Fibroblast of upper back skin (primary cell): ENCODE results near the gene SLC38A1.
A peak's percentile ranks its signal among the peaks of the same experiment; 100 is the strongest.

Experiments used
- DNase-seq: peaks from one replicate; pipeline ENCODE4 v3.0.0-alpha.2; 2013

SLC38A1 gene

DNA sequence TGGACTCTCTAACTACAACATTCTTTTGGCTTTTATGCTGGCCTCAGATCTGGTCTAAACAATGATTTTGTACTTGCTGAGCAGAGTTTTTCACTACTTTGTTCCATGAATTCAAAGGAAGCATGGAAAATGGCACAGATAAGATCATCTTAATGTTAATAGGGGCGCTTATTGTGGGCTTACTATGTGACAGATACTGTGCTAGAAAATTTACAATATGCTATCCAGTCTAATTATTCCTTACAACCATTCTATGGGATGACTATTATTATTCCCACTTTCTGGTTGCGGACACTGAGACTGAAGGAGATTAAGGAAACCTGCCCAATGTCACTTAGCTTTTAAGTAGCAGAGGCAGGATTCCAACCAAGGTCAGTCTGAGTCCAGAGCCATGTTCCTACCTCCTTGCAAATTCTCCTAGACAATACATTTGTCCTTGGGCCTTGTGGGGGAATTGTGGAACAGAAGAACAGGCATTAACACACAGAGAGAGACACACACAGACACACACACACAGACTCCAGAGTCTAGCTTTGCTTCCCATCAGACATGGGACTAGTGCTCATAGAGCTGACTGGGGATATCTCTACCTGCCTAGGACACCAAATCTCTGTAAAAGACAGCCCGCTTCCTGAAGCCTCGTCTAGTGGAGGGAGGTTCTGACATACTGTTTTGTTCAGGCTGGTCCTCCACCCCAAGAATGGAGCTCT lies 107.7 kb downstream of the SLC38A1 start:
- no peak for DNase-seq

DNA sequence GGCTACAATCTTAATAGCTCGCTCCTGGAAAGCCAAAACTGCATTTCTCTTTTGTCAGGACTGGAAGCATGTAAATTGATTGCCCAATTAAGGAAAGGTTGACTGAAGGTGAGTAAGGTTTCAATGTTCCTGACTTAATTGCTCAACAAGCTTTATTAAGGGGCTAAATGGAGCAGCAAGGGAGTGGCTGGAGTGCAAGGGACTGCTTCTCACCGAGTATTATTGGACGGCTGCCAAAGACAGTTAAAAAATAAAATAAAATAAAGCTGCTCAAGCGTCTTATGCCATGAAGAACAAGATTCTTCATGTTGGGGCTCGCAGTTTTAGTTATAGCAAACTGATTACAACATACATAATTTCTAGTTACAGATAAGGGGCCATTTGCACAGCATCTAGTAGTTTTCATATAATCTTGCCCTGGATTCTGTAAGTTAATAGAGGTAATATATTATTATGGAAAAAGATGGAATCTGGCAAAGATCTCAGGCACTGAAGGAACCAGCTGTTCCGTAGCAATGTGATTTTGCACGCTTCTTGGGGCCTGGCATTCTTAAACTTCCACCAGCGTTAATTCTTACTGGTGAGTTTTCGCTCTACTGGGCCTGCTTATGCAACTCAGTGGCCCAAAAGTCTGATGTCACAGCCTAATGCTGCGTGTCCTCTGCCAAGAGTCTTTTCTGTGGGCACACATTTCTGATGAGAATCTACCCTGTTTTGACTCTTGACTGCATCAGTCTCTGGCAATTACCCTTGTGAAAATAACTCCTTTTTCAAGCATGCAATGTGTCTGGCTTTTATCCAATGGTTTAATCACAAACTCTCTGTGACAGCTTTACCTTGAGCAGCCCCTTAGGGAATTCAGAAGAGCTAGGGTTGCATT lies 108.5 kb downstream of the SLC38A1 start:
- peak; percentile 83 for DNase-seq

DNA sequence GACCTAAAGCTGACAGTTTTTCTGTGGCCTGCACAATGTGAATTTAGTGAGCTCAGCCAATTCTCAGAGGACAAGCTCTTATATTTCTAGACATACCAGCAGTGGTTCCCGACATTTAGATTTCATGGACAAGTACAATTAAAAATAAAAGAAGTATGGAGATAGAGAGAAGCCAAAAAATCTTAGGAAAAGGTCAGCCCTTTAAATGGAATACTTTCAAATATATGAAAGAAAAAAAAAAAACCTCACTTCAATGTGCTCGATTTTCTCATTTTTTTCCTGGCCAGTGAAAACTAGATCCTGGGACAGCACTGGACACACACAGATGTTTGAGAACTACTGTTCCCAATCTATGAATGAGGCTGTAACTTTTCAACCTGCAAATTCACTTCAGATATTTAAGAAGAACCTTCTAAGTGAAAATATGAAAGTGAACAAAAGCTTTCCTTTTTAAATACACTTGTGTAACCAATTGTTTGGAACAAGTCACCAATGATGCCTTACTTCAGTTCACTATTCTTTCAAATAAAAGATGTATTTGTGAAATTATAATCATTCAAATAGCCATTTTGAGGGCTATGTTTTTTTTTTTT lies 109.4 kb downstream of the SLC38A1 start:
- DNase-seq = no peak

DNA sequence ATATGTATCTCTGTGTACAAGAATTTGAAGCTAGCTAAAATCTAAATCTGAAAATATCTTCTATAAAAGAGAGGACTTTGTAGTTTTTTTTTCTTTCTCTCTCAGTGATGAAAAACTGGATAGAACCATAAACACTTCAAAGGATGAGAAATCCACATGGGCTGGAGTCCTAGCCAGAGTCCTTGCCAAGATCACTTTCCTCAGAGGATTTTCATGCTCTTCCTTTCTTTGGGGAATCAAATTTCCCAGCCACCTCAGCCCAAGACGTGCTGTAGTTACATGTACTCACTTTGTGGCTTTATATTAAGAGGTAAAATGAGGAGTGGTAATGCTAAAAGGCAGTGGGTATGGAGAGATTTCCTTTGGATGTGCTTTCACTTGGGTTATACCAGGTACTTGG lies 110.3 kb downstream of the SLC38A1 start:
- DNase-seq = peak; percentile 28

DNA sequence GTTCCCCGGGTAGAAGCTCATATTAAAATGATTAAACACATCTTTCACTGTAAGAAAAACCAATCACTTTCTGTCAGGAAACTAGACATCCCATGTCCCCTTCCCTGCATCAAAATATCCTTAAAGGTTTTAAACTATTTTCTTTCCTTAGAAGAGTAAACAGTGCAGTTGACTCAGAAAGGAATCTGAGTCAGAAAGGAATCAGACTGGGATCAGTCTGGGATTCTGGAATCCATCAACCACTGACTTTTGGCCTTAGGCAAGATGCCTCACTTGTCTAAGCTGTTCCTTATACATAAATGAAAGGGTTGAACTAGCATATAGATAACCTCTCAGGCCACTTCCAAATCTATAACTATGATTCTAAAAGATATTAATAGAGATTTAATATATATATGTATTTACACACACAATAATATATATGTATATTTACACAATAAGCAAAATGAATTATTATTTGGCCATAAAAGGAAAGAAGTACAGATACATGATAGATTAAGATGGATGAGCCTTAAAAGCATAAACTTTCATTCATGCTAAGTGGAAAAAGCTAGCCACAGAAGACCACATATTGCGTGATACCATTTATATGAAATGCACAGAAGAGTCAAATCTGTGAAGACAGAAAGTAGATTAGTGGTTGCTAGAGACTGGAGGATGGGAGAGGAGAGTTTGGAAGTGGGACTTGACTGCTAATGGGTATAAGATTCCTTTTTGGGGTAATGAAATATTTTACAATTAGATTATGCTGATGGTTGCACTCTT lies 114.4 kb downstream of the SLC38A1 start:
- DNase-seq = peak; percentile 73

DNA sequence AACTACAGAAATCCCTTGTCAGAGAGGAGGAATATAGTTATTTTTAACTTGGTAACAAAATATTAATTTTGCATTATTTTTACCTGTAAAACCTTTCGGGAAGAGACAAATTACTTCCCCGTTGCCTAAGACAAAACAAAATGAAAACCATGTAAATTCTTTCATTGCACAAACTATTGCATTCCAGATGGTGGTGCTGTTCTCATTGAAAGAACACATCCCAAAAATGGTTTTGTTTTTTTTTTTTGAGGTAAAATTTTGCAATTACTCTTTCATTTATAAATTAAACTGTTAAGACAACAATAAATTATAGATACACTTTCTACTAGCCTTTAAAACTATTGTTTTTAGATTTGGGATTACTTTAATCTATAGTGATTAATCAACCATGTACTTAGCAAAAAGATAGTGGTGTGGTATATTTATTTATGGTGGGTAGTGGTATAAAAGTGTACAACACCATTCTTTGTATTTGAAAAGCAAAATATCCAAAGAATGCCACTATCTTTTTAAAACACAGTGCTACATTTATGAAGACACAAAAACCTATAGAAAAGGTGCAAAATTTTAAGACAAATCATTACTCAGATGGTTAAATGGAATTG lies 115.5 kb downstream of the SLC38A1 start:
- DNase-seq = peak; percentile 40

DNA sequence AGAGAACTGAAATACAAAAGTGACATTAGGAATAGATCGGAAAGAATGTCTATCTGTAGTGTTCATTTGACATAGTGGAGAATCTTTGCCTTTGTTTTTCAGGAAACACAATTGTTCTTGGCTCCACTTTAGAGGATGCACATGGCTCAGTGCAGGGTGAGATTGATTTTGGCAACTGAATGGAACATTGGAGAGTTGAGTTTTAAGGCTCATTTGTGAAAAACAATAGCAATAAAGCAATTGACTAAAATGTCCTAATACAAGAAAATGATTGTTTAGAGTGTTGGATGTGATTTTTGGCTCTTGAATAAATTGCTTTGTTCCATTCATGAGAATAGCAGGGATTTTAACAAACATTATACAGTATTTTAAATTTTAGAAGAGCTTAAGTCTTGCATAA lies 116.4 kb downstream of the SLC38A1 start:
- no peak for DNase-seq

DNA sequence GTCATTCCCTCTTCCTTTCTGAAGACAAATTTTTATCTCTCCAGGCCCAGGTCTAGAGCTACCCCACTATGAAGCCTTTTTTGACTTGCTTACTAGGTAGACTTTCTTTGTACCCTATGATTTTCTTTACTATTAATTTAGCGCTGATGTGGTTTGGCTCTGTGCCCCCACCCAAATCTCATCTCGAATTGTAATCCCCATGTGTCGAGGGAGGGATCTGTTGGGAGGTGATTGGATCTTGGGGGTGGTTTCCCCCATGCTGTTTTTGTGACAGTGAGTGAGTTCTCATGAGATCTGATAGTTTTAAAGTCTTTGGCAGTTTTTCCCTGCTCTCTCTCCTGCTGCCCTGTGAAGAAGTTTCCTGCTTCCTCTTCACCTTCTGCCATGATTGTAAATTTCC lies 118.1 kb downstream of the SLC38A1 start:
- no peak for DNase-seq

DNA sequence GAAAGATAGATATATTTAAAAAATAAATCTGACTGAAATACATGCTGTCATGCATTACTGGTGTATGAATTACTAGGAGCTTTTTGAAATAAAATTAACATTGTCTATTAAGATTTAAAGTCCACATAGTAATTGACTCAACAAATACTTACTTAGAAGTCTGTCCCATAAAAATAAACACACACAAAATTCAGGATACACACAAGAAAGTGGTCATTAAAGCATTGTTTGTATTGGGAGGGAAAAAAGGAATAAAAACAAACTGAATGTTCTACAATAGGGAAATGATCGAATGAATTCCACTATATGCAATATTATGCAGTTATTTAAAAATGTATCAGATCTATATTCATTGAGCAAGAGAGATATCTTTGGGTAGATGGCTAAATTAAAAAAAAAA lies 118.9 kb downstream of the SLC38A1 start:
- no peak for DNase-seq

DNA sequence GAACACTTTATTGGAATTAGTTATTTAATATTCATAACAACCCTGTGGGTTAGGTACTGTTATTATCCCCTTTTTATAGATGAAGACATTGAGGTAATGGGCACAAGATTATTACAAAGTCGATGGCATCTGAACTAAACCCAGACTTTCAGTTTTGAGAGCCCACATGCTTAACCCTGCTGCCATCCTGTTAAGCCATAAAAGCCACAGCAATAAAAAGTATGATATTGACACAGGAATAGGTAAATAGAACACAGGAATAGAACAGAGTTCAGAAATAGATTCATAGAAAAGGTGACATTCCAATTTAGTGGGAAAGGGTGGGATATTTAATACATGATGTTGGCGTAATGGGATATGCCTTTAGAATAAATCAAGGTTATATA lies 119.8 kb downstream of the SLC38A1 start:
- DNase-seq = no peak

DNA sequence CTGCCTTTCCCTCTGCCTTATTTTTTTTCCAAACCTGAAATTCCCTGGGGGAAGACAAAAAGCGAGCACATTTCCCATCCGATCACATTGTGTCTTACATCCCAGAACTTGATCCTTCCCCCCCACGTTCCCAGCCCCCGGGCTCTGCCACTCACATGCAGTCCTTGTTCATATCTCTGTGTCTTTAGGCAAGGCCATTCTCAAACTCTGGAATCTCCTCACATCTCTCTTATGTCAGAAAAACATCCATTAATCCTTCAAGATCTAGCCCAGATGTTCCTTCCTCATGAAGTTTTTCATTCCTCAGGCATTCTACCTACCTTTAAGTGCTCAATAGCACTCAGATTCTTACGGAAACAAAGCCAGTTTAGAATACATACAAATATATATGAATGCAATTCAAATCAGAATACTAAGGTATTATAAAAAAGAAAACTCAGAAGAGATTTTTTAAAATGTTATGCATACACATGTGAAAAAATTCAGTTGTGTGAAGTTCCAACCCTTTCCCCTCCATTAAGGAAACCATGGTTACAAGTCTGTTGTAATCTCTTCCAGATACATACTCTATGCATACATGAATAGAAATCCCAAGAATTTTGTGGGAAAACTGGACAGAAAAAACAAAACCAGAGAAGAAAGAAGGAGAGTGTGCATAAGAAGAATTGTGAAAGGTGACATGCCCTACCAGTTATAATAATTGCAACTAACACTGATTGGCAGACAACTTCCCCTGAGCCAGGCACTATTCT lies 120.3 kb downstream of the SLC38A1 start:
- peak; percentile 61 for DNase-seq

DNA sequence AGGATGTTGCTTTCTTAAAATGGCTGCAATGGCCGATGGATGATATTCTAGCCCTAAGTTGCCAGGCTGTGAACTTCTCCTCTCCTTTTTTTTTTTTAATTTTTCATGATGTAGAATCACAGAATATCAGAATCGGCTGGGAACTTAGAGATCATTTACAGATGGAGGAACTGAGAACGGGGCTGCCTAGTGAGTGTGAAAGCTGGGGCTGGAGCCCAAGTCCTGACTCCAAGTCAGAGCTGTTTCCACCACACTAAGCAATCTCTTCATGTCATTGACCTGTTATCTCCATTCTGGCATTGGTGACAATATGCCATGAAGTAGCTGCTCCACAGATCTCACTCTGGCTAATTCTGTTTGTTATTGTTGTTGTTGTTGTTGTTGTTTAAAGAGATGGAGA lies 121.7 kb downstream of the SLC38A1 start:
- DNase-seq = no peak

DNA sequence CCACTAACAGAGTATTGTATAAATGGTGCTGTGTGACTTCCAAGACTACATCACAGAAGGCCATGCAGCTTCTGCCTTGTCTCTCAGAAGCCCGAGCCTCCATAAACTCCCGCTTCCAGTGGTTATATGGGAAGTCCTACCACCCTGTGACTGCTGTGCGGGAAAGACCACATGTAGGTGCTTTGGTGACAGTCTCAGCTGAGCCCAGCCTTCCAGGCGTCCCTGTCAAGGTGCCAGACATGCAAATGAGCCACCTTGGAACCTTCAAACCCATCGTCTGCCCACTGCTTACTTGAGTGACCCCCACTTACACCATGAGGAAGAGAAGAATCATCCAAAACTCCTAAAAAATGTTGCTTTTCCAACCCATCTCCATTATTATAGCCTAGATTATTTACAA lies 123.0 kb downstream of the SLC38A1 start:
- no peak for DNase-seq

DNA sequence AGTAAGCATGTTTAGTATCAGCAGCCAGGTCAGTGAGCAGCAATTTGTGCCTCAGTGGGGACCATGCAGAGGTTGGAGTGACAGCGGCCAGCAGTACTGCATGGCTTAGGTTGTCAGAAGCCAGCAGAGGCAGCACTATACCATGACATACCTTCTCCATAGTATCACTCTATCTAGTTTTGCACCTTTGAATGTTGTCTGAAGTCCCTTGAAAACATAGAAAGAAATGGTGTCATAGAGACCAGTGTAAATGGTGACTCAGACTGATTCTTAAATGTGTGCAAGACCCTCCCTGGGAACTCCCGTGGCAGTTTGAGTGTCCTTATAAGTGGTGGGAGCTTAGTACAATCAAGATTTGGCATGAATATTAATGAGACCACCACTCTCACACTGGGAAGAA lies 124.4 kb downstream of the SLC38A1 start:
- DNase-seq = no peak

DNA sequence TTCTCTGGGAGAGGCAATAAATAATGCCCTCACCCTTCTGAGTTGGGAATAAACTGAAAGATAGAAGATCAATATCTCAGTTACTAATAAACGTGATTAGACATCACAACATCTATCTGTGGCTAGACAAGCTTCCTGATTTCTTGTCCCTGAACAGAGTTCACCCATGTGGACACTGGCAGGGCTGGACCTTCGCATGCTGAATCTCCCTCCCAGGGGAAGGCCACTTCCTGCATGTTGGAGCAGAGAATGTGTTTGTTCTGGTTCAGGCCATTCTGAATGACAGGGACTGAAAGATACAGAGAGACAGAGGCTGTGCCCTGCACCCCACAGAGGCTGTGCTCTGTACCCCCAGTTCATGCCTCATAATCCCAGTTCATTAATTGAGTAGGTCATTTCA lies 132.6 kb downstream of the SLC38A1 start:
- DNase-seq = no peak

DNA sequence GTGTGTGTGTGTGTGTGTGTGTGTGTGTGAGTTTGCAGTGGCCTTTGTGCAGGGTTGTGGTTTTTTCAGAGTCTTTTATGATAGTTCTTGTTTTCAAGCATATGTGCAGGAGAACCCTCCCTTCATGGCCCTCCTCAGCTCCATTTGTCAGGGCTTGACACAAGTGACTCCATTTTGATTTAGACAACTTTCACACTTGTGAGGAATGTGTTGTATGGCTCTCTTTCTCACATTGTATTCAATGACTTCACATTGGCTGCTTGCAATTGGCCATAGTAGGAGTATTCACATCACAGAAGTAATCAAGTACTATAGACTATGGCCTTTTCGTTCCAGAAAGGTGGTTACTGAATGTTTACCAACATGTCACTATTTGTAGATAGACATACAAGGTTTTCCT lies 133.1 kb downstream of the SLC38A1 start:
- no peak for DNase-seq

DNA sequence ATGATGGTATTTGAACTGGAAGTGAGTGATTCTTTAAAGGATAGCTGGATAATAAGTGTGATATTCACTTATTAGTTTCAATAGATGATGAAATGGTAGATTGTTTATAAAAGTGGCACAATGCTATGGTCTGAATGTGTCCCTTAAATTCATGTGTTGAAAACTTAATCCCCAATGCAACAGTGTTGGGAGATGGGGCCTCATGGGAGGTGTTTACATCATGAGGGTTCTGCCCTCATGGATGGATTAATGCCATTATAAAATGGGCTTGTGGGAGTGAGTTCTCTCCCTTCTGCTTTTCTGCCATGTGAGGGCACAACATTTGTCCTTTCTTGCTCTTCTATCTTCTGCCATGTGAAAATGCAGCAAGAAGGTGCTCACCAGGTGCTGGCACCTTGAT lies 134.0 kb downstream of the SLC38A1 start:
- DNase-seq = no peak

DNA sequence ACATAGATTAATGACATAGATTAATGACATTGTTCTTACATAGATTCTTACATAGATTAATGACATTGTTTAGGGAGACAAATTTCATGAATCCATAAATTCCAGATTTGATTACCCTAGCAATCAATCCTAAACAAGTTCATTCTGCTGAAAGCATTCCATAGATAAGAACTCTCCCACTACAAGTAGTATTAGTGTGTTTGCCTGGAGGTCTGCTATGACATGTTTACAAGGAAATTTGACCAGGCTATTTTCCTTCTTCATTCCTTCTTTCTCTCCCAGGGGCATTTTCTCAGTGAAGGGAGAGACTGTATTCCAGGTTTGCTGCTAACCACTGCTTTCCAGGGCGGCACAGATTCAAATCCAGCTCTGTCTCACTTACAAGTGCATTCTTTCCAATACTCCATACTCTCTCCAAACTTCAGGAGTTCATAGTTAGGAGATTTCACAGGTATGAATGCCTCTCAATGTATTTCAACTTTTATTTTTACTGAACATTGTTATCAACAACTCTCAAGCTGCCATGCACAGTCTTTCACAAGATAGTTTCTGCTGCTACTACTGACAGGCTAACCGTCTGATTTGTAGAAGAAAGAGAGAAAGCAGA lies 134.5 kb downstream of the SLC38A1 start:
- no peak for DNase-seq

DNA sequence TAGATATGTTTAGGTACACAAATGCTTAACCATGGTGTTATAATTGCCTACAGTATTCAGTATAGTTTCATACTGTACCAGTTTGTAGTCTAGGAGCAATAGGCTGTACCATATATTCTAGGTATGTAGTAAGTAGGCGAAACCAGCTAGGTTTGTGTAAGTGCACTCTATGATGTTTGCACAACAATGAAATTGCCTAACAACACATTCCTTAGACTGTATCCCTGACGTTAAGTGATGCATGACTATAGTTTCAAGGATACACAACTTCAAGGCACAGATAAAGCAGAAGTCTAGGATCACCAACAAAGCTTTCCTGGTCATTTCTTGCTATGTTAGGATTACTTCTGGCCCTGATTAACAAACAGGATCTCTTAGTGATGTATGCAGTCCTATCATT lies 135.1 kb downstream of the SLC38A1 start:
- no peak for DNase-seq
